Measurements from ENCODE around the gene EPN2. TPM values are rescaled to one million over a fixed set of nuclear protein-coding genes. Genes with fewer than 3 reads are reported as not detected.

EPN2 gene
- total RNA-seq, 1 experiment from 2014 or later, result 20.8 TPM

GRCh38 chr17:19369107-19369778, 132.1 kb downstream of the EPN2 start:
- in situ Hi-C loops (cut with HindIII; ENCODE audit: low sequenced_read_pairs), result no loop called here
- DNase-seq (ENCODE audit: low spot score), result no peak

DNA sequence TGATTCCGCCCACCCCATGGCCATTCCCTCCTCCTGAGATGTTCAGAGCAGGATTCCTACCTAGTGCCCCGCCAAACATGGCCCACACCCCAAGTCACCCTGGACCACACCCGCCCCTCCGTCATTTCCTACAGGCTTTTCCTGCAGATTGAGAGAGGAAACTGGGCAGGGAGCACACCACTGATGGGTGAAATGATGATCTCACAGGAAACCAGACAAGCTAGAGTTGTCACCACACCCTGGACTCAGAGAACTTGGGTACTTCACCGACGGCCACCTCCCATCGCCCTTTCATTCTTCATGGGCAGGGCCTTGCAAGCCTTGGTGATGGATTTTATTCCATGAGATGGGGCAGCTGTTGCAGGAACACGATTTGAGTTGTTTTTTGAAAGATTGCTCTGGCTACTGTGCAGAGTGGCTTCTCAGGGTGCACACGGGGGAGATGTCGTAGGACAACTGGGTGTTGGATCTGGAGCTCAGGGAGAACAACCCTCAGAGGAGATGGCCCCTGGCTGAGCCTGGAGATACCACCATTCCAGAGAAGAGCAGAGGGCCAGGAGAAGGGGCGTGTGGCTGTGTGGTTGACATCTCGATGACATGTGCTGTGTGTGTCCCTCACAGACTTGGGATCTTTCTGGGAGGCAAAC, 132.8 kb downstream of the EPN2 start:
- DNase-seq (ENCODE audit: low spot score), result no peak
- in situ Hi-C loops (cut with HindIII; ENCODE audit: low sequenced_read_pairs), result no loop called here

GRCh38 chr17:19370493-19370960, 133.4 kb downstream of the EPN2 start:
- DNase-seq (ENCODE audit: low spot score), result no peak
- in situ Hi-C loops (cut with HindIII; ENCODE audit: low sequenced_read_pairs), result no loop called here

- in situ Hi-C loops (cut with HindIII; ENCODE audit: low sequenced_read_pairs), result no loop called here
- DNase-seq (ENCODE audit: low spot score), result no peak
These were observed 134.3 kb downstream of the EPN2 start for GRCh38 chr17:19371259-19372010.

DNA sequence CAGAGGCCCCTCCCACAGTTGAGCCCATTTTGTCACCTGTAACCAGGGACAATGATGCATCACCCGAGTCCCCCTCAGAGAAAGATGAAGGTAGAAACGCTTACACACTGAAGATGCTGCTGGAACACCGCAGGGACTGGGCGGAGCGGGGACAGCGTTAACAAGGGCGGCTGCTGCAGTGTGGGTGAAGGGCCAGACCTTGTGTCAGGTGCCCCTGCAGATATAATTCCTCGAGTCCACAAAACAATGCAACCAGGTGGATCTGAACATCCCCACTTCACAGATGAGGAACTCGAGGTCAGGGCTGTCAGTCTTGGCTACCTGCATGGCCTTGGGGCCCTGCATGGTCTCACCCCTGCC, 134.8 kb downstream of the EPN2 start:
- no peak for DNase-seq (ENCODE audit: low spot score)
- in situ Hi-C loops (cut with HindIII; ENCODE audit: low sequenced_read_pairs), result no loop called here

- in situ Hi-C loops (cut with HindIII; ENCODE audit: low sequenced_read_pairs), result no loop called here
- no peak for DNase-seq (ENCODE audit: low spot score)
These were observed 135.3 kb downstream of the EPN2 start for GRCh38 chr17:19372439-19372838.

- in situ Hi-C loops (cut with HindIII; ENCODE audit: low sequenced_read_pairs), result no loop called here
- DNase-seq (ENCODE audit: low spot score), result no peak
These were observed 135.8 kb downstream of the EPN2 start for GRCh38 chr17:19372866-19373504.

GRCh38 chr17:19374136-19374535, 137.0 kb downstream of the EPN2 start:
- in situ Hi-C loops (cut with HindIII; ENCODE audit: low sequenced_read_pairs), result no loop called here
- DNase-seq (ENCODE audit: low spot score), result no peak

GRCh38 chr17:19375732-19376131, 138.6 kb downstream of the EPN2 start:
- DNase-seq (ENCODE audit: low spot score), result no peak
- in situ Hi-C loops (cut with HindIII; ENCODE audit: low sequenced_read_pairs), result no loop called here

DNA sequence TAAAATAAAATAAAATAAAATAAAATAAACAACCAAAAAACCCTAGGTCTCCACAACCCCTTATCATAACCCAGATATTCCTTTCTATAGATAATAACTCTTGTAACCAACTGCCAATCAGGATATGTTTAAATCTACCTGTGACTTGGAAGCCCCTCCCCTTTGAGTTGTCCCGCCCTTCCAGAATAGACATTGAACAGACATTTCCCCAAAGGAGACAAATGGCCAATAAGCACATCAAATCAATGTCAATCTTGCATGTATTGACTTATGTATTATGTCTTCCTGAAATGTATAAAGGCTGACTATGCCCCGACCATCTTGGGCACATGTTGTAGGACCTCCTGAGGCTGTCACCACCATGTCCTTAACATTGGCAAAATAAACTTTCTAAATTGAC, 139.6 kb downstream of the EPN2 start:
- DNase-seq (ENCODE audit: low spot score), result no peak
- in situ Hi-C loops (cut with HindIII; ENCODE audit: low sequenced_read_pairs), result no loop called here

GRCh38 chr17:19377602-19378415, 140.6 kb downstream of the EPN2 start:
- in situ Hi-C loops (cut with HindIII; ENCODE audit: low sequenced_read_pairs), result no loop called here
- DNase-seq (ENCODE audit: low spot score), result peak; percentile 99

- in situ Hi-C loops (cut with HindIII; ENCODE audit: low sequenced_read_pairs), result no loop called here
- DNase-seq (ENCODE audit: low spot score), result no peak
These were observed 141.5 kb downstream of the EPN2 start, which contains the start of gene MAPK7 for GRCh38 chr17:19378416-19379360. Gene MAPK7 (plus strand): TSS chr17:19378498. CDS start chr17:19378901, 403 bp downstream.

DNA sequence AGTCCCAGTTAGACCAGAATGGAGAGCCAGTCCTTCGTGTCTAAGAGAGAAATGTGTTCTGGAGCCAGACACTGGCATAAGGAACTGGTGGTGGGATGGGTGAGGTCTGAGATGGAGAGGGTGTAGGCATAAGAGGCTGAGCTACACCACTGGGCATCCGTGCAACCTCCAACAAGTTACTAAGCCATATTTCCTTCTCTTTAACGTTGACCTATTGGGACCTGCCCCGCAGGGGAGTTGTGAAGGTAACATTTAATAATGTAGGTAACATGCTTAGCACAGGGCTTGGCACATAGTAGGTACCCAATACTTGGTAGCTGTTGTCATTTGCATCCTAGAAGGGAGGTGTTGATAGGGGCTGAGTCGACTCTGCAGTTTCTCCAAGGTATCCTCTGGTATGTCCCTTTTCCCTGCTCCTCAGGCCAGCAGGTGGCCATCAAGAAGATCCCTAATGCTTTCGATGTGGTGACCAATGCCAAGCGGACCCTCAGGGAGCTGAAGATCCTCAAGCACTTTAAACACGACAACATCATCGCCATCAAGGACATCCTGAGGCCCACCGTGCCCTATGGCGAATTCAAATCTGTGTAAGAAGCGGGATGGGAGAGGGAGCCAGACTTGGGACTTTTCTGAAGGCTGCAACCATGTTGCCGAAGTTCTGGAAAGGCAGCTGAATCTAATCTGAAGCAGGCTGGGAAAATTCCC, 142.3 kb downstream of the EPN2 start:
- no peak for DNase-seq (ENCODE audit: low spot score)
- in situ Hi-C loops (cut with HindIII; ENCODE audit: low sequenced_read_pairs), result no loop called here

GRCh38 chr17:19380481-19381301, 143.5 kb downstream of the EPN2 start:
- DNase-seq (ENCODE audit: low spot score), result no peak
- in situ Hi-C loops (cut with HindIII; ENCODE audit: low sequenced_read_pairs), result no loop called here

GRCh38 chr17:19381361-19381740, 144.2 kb downstream of the EPN2 start:
- in situ Hi-C loops (cut with HindIII; ENCODE audit: low sequenced_read_pairs), result no loop called here
- no peak for DNase-seq (ENCODE audit: low spot score)

DNA sequence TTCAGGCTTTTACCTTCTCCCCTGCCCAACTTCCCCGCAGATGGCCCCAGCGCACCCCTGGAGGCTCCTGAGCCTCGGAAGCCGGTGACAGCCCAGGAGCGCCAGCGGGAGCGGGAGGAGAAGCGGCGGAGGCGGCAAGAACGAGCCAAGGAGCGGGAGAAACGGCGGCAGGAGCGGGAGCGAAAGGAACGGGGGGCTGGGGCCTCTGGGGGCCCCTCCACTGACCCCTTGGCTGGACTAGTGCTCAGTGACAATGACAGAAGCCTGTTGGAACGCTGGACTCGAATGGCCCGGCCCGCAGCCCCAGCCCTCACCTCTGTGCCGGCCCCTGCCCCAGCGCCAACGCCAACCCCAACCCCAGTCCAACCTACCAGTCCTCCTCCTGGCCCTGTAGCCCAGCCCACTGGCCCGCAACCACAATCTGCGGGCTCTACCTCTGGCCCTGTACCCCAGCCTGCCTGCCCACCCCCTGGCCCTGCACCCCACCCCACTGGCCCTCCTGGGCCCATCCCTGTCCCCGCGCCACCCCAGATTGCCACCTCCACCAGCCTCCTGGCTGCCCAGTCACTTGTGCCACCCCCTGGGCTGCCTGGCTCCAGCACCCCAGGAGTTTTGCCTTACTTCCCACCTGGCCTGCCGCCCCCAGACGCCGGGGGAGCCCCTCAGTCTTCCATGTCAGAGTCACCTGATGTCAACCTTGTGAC, 144.7 kb downstream of the EPN2 start:
- in situ Hi-C loops (cut with HindIII; ENCODE audit: low sequenced_read_pairs), result no loop called here
- DNase-seq (ENCODE audit: low spot score), result no peak

Data from G401 (cell line).